OCI-LY1 (cell line): Measurements from ENCODE around the gene MAP3K21.

Experiments
- H2AFZ ChIP-seq: fragments of 200-600 bp; sonication (generic), shearing (Covaris generic); 2 replicates; pipeline ENCODE4 v1.6.0; 2014; ENCODE audit warnings: antibody characterized with exemption, mild to moderate bottlenecking, low read length
- H3F3A ChIP-seq: fragments of 200-600 bp; sonication (generic), shearing (Covaris generic); 2 replicates; pipeline ENCODE4 v1.6.0; 2014; ENCODE audit warnings: mild to moderate bottlenecking, antibody characterized with exemption, low read length, moderate library complexity; ENCODE audit not compliant: insufficient read depth
- H3K27ac ChIP-seq: fragments of 200-600 bp; sonication (generic); 2 replicates; pipeline ENCODE4 v1.5.1; 2014; ENCODE audit warnings: low read length, mixed run types, mild to moderate bottlenecking, low read depth; ENCODE audit not compliant: poor library complexity, severe bottlenecking
- H3K27me3 ChIP-seq: fragments of 200-600 bp; sonication (generic); 2 replicates; pipeline ENCODE4 v1.6.0; 2014; ENCODE audit warnings: antibody characterized with exemption, mild to moderate bottlenecking, low read length, moderate library complexity; ENCODE audit not compliant: insufficient read depth
- H3K36me3 ChIP-seq: fragments of 200-600 bp; sonication (generic); 2 replicates; pipeline ENCODE4 v1.6.1; 2014; ENCODE audit warnings: mild to moderate bottlenecking, antibody characterized with exemption, low read length, moderate library complexity, mixed read lengths; ENCODE audit not compliant: insufficient read depth
- H3K4me1 ChIP-seq: fragments of 200-600 bp; sonication (generic); 2 replicates; pipeline ENCODE4 v1.5.1; 2014; ENCODE audit warnings: mild to moderate bottlenecking, low read length, moderate library complexity; ENCODE audit not compliant: insufficient read depth, severe bottlenecking
- H3K4me2 ChIP-seq: fragments of 200-600 bp; sonication (generic), shearing (Covaris generic); 2 replicates; pipeline ENCODE4 v1.6.1; 2014; ENCODE audit warnings: low read length
- H3K4me3 ChIP-seq: fragments of 200-600 bp; sonication (generic); 2 replicates; pipeline ENCODE4 v1.5.1; 2014; ENCODE audit warnings: low read length, low read depth, mild to moderate bottlenecking, mixed read lengths; ENCODE audit not compliant: poor library complexity, severe bottlenecking
- H3K79me2 ChIP-seq: fragments of 200-600 bp; shearing (Covaris generic); 2 replicates; pipeline ENCODE4 v1.6.1; 2016; ENCODE audit warnings: mixed run types, low read length, mixed read lengths; ENCODE audit not compliant: insufficient read depth
- H3K9ac ChIP-seq: fragments of 200-600 bp; sonication (generic), shearing (Covaris generic); 2 replicates; pipeline ENCODE4 v1.6.1; 2014; ENCODE audit warnings: mild to moderate bottlenecking, low read length, mixed read lengths
- H3K9me2 ChIP-seq: fragments of 200-600 bp; sonication (generic), shearing (Covaris generic); 2 replicates; pipeline ENCODE4 v1.6.1; 2014; ENCODE audit warnings: low read depth, mild to moderate bottlenecking, low read length, mixed read lengths
- H3K9me3 ChIP-seq: fragments of 200-600 bp; shearing (Covaris generic); 2 replicates; pipeline ENCODE4 v1.6.1; 2014; ENCODE audit warnings: low read length, mixed read lengths
- H4K20me1 ChIP-seq: fragments of 200-600 bp; sonication (generic), shearing (Covaris generic); 2 replicates; pipeline ENCODE4 v1.6.0; 2016; ENCODE audit warnings: mild to moderate bottlenecking, low read length; ENCODE audit not compliant: insufficient read depth
- EZH2 ChIP-seq: fragments of 200-600 bp; sonication (generic), shearing (Covaris generic); IDR thresholded peaks from 2 replicates; pipeline ENCODE4 v1.8.0; 2017; ENCODE audit warnings: borderline replicate concordance, mixed run types, mild to moderate bottlenecking, antibody characterized with exemption, low read length, moderate library complexity, mixed read lengths
- TF ChIP-seq, protein P1 (sequence below): fragments of 200-600 bp; sonication (generic), shearing (Covaris generic); IDR thresholded peaks from 2 replicates; pipeline ENCODE4 v1.5.1; 2017; ENCODE audit warnings: mild to moderate bottlenecking, antibody characterized with exemption, low read length, moderate library complexity, mixed read lengths

Gene MAP3K21

DNA sequence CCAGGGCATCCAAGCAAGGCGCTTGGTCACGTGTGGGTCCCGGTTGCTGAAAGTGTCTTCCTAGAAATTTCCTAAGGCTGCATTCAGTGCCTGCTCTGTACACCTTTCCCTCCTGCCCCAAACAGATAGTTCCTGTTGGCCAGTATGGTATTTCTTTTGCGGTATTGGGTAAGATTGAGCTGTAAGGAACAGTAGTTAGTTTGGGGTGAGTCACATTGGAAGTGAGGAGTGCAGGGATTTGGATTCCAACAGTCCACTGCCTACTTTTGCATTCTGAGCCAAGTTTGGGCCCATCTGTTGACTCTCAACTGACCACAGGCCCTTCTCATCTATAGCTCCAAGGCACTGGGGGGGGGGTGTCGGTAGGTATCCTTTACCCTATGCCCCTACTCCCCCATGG is 83.4 kb downstream of the MAP3K21 start:
- Histone ChIP-seq H3K4me3 (no peak overlapping the region), H3F3A (no peaks in the 10 kb centered on the region), H3K4me1 (no peaks in the 10 kb centered on the region), H3K27me3 (no peaks in the 10 kb centered on the region), H3K27ac (no peak overlapping the region), H3K9me2 (no peaks in the 10 kb centered on the region), H3K9me3 (no peaks in the 10 kb centered on the region), H3K79me2 (no peaks in the 10 kb centered on the region), H3K36me3 (no peaks in the 10 kb centered on the region), H3K4me2 (no peak overlapping the region), H3K9ac (no peak overlapping the region), H2AFZ (no peak overlapping the region), H4K20me1 (no peaks in the 10 kb centered on the region)
- TF ChIP-seq, protein P1, sequence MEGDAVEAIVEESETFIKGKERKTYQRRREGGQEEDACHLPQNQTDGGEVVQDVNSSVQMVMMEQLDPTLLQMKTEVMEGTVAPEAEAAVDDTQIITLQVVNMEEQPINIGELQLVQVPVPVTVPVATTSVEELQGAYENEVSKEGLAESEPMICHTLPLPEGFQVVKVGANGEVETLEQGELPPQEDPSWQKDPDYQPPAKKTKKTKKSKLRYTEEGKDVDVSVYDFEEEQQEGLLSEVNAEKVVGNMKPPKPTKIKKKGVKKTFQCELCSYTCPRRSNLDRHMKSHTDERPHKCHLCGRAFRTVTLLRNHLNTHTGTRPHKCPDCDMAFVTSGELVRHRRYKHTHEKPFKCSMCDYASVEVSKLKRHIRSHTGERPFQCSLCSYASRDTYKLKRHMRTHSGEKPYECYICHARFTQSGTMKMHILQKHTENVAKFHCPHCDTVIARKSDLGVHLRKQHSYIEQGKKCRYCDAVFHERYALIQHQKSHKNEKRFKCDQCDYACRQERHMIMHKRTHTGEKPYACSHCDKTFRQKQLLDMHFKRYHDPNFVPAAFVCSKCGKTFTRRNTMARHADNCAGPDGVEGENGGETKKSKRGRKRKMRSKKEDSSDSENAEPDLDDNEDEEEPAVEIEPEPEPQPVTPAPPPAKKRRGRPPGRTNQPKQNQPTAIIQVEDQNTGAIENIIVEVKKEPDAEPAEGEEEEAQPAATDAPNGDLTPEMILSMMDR, result no peak
- TF ChIP-seq EZH2, result no peak

DNA sequence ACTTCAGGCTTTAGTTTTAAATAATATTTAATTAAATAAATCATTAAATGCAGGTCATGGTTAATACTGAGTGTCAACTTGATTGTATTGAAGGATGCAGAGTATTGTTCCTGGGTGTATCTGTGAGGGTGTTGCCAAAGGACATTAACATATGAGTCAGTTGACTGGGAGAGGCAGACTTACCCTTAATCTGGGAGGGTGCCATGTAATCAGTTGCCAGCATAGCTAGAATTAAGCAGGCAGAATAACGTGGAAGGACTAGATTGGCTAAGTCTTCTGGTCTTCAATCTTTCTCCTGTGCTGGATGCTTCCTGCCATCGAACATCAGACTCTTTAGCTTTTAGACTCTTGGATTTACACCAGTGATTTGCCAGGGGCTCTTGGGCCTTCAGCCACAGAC is 85.3 kb downstream of the MAP3K21 start:
- H3K36me3 ChIP-seq, result no peaks in the 10 kb centered on the region
- TF ChIP-seq EZH2, result no peak
- TF ChIP-seq, protein P1, result no peak
- H3K9me3 ChIP-seq, result no peaks in the 10 kb centered on the region
- H3K4me2 ChIP-seq, result no peak overlapping the region
- no peak overlapping the region for H3K27ac ChIP-seq
- no peak overlapping the region for H3K9ac ChIP-seq
- H3K79me2 ChIP-seq, result no peaks in the 10 kb centered on the region
- no peaks in the 10 kb centered on the region for H3K27me3 ChIP-seq
- no peaks in the 10 kb centered on the region for H3F3A ChIP-seq
- H2AFZ ChIP-seq, result no peak overlapping the region
- H3K4me1 ChIP-seq, result no peaks in the 10 kb centered on the region
- no peaks in the 10 kb centered on the region for H3K9me2 ChIP-seq
- no peaks in the 10 kb centered on the region for H4K20me1 ChIP-seq
- no peak overlapping the region for H3K4me3 ChIP-seq

DNA sequence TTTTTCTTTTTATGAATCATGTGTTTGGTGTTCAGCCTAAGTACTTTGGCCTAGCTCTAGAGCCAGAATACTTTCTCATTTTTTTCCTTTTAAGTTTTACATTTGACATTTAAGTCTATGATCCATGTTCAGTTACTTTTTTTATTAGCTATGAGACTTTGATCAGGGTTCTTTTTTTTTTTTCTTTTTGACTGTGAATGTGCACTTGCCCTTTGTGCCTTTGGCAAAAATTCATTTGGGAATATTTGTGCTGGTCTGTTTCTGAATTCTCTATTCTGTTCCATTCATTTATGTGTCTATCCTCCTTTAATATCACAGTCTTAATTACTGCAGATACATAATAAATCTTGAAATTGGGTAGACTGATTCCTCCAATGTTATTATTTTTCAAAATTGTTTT is 93.8 kb downstream of the MAP3K21 start:
- H3K9me3 ChIP-seq, result no peaks in the 10 kb centered on the region

More for the DNA sequence above, 93.8 kb downstream of the MAP3K21 start:
- no peaks in the 10 kb centered on the region for H3K4me1 ChIP-seq
- H3K9me2 ChIP-seq, result no peaks in the 10 kb centered on the region
- no peak overlapping the region for H2AFZ ChIP-seq
- H3K27ac ChIP-seq, result no peak overlapping the region
- H3K36me3 ChIP-seq, result no peaks in the 10 kb centered on the region
- H3K27me3 ChIP-seq, result no peaks in the 10 kb centered on the region
- no peak for TF ChIP-seq EZH2
- TF ChIP-seq, protein P1, result no peak
- H3K9ac ChIP-seq, result no peak overlapping the region
- no peaks in the 10 kb centered on the region for H4K20me1 ChIP-seq
- no peak overlapping the region for H3K4me3 ChIP-seq
- H3K79me2 ChIP-seq, result no peaks in the 10 kb centered on the region
- no peak overlapping the region for H3K4me2 ChIP-seq
- no peaks in the 10 kb centered on the region for H3F3A ChIP-seq
